HG02981 (cell line): ENCODE results near the gene PLEKHG4B.

Source experiments
- ATAC-seq: cut with Tn5 transposase; IDR thresholded peaks from one replicate; pipeline ENCODE4 v1.9.1; 2021; ENCODE audit warnings: mild to moderate bottlenecking, moderate library complexity; ENCODE audit not compliant: unreplicated experiment

PLEKHG4B gene

DNA sequence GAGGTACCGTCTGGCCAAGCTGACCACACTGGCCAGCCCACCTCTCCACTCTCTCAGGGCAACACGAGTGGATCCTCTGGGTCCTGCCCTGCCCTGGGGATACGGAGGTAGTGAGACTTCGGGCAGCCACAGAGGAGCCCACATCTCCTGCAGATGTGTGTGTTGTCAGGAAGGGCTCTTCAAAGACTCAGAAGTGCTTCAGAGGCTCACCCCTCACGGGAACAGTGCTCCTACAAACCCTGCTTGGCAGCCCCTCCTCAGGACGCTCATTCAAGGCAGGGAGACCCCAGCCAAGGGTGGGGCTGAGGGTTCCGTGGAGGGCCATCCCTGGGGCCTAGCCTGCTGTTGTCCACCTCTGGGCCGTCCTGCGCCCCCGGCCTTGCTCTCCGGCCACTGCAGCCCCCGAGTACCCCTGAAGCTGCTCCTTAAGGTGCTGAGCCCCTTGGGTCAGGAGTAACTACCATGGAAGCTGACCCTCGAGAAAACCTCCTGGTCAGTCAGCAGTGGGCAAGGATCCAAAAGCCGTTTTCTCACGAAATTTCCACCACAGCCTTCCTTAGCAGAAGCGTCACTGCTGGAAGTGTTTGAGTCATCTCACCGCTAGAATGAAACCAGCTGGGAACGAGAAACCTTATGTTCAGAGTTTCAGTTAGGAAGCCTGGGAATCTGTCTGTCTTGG, 76.2 kb downstream of the PLEKHG4B start:
- no peak for ATAC-seq

GRCh38 chr5:169071-169727, 77.2 kb downstream of the PLEKHG4B start:
- ATAC-seq, result no peak

DNA sequence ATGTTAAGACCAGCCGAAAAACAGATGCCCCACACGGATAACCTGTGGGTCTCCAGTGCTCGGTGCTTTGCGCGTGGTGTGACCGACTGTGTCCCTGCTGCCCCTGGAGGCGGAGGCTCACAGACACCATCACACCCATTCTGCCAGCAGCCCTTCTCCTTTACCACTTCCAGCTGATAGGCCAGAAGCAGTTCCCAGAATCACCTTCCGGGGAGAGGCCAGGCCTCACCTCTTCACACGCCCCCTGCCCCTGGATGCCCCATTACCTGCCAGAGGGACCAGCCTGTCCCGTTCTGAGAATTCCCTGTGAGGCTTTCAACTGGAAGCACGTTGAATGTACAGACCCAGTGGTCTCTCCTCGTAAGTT, 77.7 kb downstream of the PLEKHG4B start:
- no peak for ATAC-seq

DNA sequence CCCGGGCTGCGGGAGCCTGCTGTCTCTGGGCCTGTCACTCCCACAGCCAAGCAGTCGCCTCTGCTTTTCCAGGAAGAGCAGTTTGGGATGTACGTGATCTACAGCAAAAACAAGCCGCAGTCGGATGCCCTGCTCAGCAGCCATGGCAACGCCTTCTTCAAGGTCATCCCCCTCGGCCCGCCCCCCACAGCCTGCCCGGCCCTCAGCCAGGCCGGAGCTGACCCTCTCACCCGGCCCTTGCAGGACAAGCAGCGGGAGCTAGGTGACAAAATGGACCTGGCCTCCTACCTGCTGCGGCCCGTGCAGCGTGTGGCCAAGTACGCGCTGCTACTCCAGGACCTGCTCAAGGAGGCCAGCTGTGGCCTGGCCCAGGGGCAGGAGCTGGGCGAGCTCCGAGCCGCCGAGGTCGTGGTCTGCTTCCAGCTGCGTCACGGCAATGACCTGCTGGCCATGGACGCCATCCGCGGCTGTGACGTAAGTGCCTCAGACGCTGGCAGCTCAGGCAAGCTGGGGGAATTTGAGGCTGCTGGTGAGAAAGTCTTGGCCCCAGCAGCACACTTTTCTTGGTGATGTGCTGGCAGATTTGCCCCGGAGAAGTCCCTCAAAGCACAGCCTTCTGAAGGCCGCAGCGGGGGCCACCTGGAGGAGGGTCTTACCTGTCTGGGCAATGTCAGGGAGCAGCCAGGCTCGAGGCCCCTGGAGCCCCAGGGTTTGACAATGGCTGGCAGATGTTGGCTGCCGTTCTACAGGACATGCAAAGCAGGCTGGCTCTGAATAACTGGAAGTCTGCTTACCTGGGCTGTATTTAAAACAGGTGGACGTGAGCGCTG, 79.2 kb downstream of the PLEKHG4B start:
- ATAC-seq, result no peak

- ATAC-seq, result no peak
These were observed 79.9 kb downstream of the PLEKHG4B start for GRCh38 chr5:171801-172331.

DNA sequence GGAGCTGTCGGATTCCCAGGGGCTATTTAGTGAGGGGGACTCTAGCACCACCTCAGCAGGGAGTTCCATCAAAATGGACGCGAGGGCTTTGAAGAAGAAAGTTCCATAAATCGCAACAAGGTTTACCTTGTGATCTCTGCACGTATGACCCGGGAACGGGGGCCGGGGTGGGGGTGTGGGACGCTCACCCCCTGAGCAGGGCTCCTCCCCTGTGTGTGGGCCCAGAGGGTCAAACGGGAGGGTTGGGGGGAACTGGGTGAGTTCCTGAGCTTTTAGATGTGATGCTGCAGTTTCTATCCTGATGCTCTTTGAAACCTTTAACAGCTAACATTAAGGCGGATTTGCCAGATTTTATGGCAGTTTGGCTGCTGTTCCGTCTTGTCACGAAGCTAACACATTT, 80.5 kb downstream of the PLEKHG4B start:
- ATAC-seq, result no peak

GRCh38 chr5:172841-173251, 80.9 kb downstream of the PLEKHG4B start:
- ATAC-seq, result no peak

- ATAC-seq, result no peak
These were observed 81.7 kb downstream of the PLEKHG4B start for GRCh38 chr5:173392-174290.

- ATAC-seq, result no peak
These were observed 82.3 kb downstream of the PLEKHG4B start for GRCh38 chr5:174291-174600.

DNA sequence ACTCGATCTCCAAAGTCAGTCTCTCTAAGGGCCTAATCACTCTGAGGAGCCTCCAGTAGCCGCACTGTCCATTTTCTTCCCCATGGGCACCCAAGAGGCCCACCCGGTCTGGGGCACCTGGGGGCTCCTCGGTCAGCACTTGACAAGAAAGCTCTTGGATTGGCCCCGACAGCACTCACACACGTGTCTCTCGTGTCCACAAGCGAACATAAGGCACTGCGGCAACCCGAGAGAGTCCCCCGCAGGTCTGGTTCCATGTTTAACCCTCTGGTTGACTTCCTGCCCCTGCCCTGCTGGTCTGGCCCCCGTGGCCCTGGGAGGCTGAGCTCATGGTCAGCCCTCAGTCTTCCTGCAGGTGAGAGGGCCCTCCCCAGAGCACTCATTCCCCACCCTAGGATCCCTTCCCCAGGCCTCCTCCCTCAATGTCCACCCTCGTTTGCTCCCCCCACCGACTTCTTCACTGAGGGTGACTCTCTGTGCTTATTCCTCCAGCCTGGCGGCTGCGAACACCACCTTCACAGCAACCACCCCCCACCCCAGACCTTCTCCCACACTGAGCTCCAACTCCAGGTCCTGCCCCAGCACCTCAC, 83.0 kb downstream of the PLEKHG4B start:
- ATAC-seq, result no peak

DNA sequence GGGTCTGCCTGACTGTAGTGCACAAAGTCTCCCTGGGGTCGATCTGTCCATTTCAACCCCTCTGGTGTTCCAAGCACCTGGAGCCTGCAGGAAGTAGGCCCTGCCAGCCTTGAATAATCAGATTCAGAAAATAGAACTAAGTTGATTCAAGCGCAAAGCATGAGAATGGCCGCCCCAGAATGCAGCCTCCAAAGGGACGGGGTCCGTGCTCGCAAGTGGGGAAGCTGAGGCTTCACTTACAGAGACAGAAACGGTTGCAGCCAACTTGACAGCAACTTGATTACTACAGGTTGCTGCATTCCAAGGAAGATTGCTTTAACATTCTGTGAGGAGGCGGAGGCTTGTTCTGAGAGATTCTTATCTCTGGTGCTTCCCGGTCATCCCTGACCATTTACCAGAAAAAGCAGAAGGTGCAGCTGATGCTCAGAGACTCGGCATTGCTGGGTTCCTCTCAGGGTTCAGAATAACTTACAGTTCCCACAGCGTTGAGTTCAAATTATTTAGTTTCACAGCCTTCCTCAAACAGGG, 84.4 kb downstream of the PLEKHG4B start:
- no peak for ATAC-seq

GRCh38 chr5:178110-178509, 86.1 kb downstream of the PLEKHG4B start:
- ATAC-seq, result no peak

- ATAC-seq, result no peak
These were observed 87.4 kb downstream of the PLEKHG4B start for GRCh38 chr5:179401-179800.

DNA sequence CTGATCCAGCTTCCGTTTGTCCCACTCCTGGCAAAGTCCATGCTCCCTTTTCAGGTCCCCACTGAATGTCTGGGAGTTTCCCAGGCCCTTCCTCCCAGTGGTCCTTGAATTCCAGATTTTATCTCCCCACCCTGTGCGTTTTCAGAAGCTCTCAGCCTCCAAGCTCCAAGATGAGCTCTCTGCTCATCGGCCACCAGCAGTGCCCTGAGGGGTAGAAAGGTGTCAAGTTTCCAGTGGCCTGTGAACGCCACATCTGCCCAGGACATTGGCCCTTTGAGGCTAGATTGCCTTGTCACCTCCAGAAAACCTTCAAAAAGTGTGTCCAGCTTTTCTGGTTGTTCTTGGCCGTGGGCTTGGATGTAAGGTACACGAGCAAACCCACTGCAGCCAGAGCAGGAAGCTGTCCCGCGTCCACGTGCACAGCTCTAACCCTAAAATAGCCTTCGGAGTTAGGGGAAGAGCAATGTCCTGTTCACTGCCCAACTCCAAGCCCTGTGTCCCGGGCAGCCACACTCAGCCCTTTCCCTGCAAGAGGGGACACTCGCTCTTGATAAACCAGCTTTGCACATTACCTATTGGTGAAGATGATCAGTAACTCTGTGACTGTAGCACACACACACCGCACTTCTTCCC, 88.4 kb downstream of the PLEKHG4B start:
- no peak for ATAC-seq

DNA sequence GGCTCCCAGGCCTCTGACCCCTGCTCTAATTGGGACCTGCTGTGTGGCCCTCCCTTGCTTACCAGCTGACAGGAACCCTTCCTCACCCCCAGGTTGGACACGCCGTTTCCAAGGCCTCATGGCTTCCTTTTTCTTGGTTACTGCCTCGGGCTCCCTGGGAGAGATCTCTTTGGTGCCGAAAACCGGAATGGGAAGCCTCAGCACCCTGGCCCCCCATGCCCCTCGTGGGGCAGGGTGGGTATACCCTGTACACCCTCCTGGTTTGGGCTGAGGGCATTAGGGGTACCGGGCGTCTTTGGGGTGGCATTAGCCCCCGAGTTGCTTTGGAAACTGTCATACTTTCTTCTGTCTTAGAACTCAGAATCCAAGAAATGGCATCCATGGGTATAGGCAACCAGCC, 89.2 kb downstream of the PLEKHG4B start:
- ATAC-seq, result no peak

GRCh38 chr5:181566-181965, 89.6 kb downstream of the PLEKHG4B start:
- no peak for ATAC-seq

DNA sequence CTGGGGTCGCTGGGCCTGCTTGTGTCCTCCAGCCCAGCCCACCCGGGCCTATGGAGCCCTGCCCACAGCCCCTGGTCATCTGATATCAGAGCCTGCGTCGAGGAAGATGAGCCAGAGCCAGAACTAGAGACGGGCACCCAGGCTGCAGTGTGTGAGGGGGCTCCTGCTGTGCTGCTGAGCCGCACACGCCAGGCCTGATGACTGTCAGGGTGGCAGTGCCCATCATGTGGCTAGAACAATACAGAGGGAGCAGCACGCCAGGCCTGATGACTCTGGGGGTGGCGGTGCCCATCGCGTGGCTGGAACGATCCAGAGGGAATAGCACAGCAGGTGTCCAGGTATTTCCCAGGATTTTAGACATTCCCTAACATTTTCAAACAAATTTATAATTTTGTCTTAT, 90.2 kb downstream of the PLEKHG4B start:
- ATAC-seq, result no peak

DNA sequence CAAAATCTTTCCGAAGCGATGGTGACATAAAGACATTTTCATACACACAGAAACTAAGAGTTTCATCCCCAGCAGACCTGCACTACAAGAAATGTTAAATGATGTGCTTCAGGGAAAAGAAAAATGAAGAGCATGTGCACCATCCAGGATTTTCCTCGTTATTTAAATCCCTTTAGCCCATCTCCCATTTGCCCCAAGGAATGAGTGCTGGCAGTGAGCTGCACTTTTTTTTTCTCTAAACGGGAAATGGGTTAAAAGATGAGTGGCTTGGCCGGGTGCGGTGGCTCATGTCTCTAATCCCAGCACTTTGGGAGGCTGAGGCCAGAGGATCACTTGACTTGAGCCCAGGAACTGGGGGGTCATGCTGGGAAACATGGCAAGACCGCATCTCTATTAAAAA, 92.5 kb downstream of the PLEKHG4B start:
- ATAC-seq, result no peak

DNA sequence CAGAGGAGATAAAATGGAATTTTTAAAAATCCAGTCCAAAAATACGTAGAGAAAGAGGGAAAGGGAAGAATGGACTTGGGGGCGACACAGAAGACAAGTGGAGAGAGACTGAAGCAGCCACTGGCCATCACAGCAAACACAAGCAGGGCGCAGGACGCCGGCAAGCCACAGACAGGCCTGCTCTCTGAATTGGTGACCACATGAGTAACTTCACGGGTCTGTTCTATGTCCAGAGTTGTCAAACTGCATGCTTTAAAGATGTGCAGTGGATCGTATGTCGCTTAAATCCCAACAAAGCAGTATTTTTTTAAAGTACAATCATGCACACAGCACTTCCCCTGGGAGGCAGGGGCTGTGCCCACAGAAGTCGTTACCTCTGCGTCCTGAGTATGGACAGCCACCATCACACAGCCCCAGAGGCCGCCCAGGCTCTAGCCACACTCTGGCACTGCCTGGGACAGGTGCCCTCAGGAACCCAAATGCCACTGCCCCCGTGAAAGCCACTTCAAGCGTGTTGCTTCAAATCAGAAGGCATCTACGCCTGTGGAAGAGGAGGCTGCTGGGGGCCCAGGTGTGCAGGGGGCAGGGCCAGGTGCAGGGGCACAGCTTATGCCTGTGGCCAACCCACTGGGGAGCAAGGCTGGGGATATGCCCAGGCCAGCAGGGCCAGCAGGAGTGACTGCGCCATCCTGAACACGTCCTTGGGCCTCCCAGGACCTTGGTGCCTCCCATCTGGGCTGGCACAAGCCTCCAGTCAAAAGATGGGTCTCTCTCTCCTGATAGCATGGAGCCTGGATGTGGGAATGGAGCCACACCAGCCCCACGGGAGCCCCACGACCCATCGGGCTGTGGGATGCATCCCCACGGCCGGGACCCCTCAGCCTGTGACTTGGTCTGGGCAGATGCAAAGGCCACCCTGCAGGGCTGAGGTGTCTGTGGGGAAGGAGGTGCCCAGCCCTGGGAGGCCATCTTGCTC, 93.4 kb downstream of the PLEKHG4B start:
- ATAC-seq, result no peak
